Tibial artery (tissue), 4 donors: ENCODE data around the gene MRPL17.
"Not testable (repeated sequence)": the region's sequence is repeated elsewhere in the genome, so short reads cannot be mapped to it uniquely, and the experiment has no call there.

Experiments used
- DNase-seq, 2 donors: peaks; one replicate each; pipeline ENCODE4 v3.0.0-alpha.2; 2019
- H3K27ac ChIP-seq, 2 donors: fragments of 200-600 bp; sonication (generic) in 1 of 2; 1 replicate in 1 of 2; 2 replicates in 1 of 2; pipeline ENCODE4 v1.5.1; 2018 to 2019; ENCODE audit warnings: mild to moderate bottlenecking in 1 of 2
- H3K27me3 ChIP-seq, 2 donors: fragments of 200-600 bp; sonication (generic) in 1 of 2; one replicate each; pipeline versions ENCODE4 v1.5.1 to v1.6.0; 2016 to 2019
- H3K36me3 ChIP-seq, 3 donors: fragments of 200-600 bp; sonication (generic) in 2 of 3; one replicate each; pipeline ENCODE4 v1.5.1; 2016 to 2019; ENCODE audit warnings: mild to moderate bottlenecking in 2 of 3
- H3K4me1 ChIP-seq, 4 donors: fragments of 200-600 bp; sonication (generic) in 2 of 4; 1 replicate in 3 of 4; 2 replicates in 1 of 4; pipeline ENCODE4 v1.5.1; 2016 to 2019
- H3K4me3 ChIP-seq, 2 donors: fragments of 200-600 bp; sonication (generic) in 1 of 2; 1 replicate in 1 of 2; 2 replicates in 1 of 2; pipeline ENCODE4 v1.5.1; 2018 to 2019; ENCODE audit warnings: mild to moderate bottlenecking in 2 of 2
- H3K9me3 ChIP-seq, 3 donors: fragments of 200-600 bp; sonication (generic) in 1 of 3; one replicate each; pipeline ENCODE4 v1.5.1; 2016 to 2019
- intact Hi-C: fragments of 100-400 bp; cut with DNase I; formaldehyde crosslinking; loops from one replicate; pipeline ENCODE4 v1.15.0; 2023; ENCODE audit warnings: low total_unique reads
- TF ChIP-seq, protein P1 (sequence below), 2 experiments: fragments of 200-600 bp in 1 of 2; fragments of 450-650 bp in 1 of 2; IDR thresholded peaks; one replicate each; pipeline ENCODE4 v1.5.1; 2017 to 2019; ENCODE audit warnings: antibody characterized with exemption in 2 of 2, mild to moderate bottlenecking in 1 of 2, moderate library complexity in 1 of 2

Gene MRPL17

DNA sequence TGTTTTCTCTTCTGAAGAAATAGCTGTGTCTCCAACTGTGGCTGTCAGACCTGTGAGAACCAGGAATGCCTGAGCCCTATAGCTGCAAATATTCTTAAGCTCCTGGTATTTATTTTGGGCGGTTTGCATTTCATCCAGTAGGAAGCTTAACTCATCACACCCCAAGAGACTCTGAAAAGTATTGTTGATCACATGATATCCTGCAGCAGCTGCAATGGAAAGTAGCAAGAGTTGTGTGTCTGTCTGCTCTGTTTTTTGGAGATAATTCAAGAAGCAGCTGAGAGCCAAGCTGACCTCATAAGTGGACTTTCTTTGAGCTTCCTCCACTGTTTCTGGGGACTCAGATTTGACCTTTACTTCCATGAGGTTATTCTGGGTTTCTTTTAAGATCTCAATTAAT is 36.4 kb upstream of the MRPL17 start:
- Histone ChIP-seq H3K9me3 (no peaks in the 10 kb centered on the region), H3K36me3 (no peaks in the 10 kb centered on the region), H3K27ac (no peak overlapping the region), H3K27me3 (peaks cover 0 to 3% of the 10 kb centered on the region in 2 donors), H3K4me1 (no peaks in the 10 kb centered on the region), H3K4me3 (no peak overlapping the region)
- no peak for DNase-seq
- intact Hi-C loops, result no loop called here
- TF ChIP-seq, protein P1, sequence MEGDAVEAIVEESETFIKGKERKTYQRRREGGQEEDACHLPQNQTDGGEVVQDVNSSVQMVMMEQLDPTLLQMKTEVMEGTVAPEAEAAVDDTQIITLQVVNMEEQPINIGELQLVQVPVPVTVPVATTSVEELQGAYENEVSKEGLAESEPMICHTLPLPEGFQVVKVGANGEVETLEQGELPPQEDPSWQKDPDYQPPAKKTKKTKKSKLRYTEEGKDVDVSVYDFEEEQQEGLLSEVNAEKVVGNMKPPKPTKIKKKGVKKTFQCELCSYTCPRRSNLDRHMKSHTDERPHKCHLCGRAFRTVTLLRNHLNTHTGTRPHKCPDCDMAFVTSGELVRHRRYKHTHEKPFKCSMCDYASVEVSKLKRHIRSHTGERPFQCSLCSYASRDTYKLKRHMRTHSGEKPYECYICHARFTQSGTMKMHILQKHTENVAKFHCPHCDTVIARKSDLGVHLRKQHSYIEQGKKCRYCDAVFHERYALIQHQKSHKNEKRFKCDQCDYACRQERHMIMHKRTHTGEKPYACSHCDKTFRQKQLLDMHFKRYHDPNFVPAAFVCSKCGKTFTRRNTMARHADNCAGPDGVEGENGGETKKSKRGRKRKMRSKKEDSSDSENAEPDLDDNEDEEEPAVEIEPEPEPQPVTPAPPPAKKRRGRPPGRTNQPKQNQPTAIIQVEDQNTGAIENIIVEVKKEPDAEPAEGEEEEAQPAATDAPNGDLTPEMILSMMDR (IDR thresholded peaks at IDR 0.05), result no peak

DNA sequence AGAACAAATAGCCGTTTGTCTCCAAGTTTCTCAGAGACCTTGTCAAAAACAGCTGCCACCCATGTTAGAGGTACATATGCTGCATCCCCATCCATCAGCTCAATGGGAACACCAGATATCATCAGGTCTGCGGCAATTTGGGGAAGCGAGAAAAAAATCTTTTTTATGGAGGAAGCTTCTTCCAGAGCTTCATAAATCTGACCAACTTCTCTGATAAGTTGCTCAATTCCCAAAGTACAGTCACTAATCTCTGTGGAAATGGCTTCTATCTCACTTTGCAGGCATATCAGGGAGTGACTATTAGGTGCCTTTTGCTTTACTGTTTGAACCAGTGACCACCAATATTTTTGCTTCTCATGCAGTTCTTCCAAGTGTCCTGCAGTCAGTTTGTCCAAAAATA is 34.3 kb upstream of the MRPL17 start:
- Histone ChIP-seq H3K9me3 (no peaks in the 10 kb centered on the region), H3K36me3 (no peaks in the 10 kb centered on the region), H3K27me3 (peaks cover 0 to 3% of the 10 kb centered on the region in 2 donors), H3K4me1 (no peaks in the 10 kb centered on the region), H3K4me3 (no peak overlapping the region), H3K27ac (no peak overlapping the region)
- TF ChIP-seq, protein P1 (IDR thresholded peaks at IDR 0.05), result no peak
- intact Hi-C loops, result no loop called here
- no peak for DNase-seq

DNA sequence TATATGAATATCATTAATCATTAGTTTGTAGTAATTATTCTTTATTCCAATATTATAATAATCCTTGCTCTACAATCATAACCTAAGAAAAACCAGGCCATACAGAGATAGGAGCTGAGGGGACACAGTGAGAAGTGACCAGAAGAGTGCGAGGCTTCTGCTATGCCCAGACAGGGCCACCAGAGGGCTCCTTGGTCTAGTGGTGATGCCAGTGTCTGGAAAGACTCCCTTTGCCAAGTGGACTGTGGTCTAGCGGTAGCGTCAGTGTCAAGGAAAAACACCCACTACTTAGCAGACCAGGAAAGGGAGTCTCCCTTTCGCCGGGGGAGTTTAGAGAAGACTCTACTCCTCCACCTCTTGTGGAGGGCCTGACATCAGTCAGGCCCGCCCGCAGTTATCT is 28.4 kb upstream of the MRPL17 start:
- H3K36me3 ChIP-seq, H3K27me3 ChIP-seq, intact Hi-C loops, H3K4me3 ChIP-seq, H3K4me1 ChIP-seq, DNase-seq, H3K9me3 ChIP-seq, H3K27ac ChIP-seq: not testable (repeated sequence)
- TF ChIP-seq, protein P1 (IDR thresholded peaks at IDR 0.05), result peak in 1 of 2 experiments; percentile 15

DNA sequence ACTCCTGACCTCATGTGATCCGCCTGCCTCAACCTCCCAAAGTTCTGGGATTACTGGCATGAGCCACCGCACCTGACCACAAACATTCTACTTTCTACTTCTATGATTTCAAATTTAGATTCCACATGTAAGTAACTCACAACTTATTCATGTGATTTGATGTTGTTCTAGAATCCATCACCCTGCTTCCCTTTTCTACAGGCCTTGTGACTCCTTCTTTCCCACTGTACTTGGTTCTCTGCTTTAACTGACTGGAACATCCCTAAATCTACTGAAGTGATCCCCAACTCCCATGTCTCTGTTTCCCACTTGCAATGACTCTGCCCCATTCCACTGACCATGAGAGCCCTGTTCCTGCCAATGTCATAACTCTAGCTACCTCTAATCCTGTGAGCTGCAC is 25.7 kb upstream of the MRPL17 start:
- H3K9me3 ChIP-seq, result no peaks in the 10 kb centered on the region
- no peak overlapping the region for H3K4me3 ChIP-seq
- no peaks in the 10 kb centered on the region for H3K27me3 ChIP-seq
- intact Hi-C loops, result loop anchor here (5.0 kb wide), 1 partner anchor 177 kb away; no protein-coding TSS in a partner anchor
- TF ChIP-seq, protein P1 (IDR thresholded peaks at IDR 0.05), result no peak
- DNase-seq, result no peak
- no peaks in the 10 kb centered on the region for H3K36me3 ChIP-seq
- no peak overlapping the region for H3K27ac ChIP-seq
- no peaks in the 10 kb centered on the region for H3K4me1 ChIP-seq

DNA sequence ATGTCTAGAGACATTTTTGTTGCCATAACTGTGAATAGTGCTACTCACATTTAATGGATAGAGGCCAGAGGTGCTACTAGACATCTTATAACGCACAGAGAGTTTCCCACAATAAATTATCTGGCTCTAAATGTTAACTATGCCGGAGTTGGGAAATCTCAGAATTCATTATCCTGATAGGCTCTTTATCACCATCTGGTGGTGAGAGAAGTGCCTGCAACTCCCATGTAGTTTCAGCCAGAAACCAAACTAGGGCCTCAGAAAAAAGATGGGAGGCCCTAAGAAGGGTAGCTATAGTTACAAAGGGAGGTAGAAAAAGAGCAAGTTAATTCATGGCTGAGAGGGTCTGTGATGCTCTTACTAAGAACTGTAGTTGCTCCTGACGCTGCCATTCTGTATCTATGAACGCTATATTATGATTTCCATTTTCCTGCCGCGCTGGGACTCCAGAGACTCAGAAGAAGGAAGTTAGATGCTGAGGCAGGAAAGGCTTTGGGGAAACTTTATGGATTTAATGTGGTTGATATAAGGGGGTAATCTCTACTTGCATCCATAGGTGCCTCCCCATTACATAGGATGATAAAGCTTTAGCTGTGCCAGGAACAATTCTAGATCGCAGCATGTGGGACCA is 22.9 kb upstream of the MRPL17 start:
- intact Hi-C loops, result loop anchor here (5.0 kb wide), 1 partner anchor 174 kb away; no protein-coding TSS in a partner anchor

More for the DNA sequence above, 22.9 kb upstream of the MRPL17 start:
- H3K4me3 ChIP-seq, result no peak overlapping the region
- no peaks in the 10 kb centered on the region for H3K9me3 ChIP-seq
- H3K36me3 ChIP-seq, result no peaks in the 10 kb centered on the region
- DNase-seq, result peak in 1 of 2 donors; percentile 61
- no peaks in the 10 kb centered on the region for H3K27me3 ChIP-seq
- TF ChIP-seq, protein P1 (IDR thresholded peaks at IDR 0.05), result peak; percentile 82 to 89
- H3K4me1 ChIP-seq, result peaks cover 0 to 4% (median 0%) of the 10 kb centered on the region in 4 donors
- no peak overlapping the region for H3K27ac ChIP-seq
